CD4-positive, alpha-beta T cell (primary cell): ENCODE measurements around the gene DOP1A. TPM values are rescaled to one million over a fixed set of nuclear protein-coding genes. Genes with fewer than 3 reads are reported as not detected.

Experiments used
- ATAC-seq: fragments of 200-7000 bp; cut with Tn5 transposase; one replicate; pipeline ENCODE4 v1.10.0; 2022; ENCODE audit warnings: mild to moderate bottlenecking; ENCODE audit not compliant: poor library complexity
- CTCF ChIA-PET: fragments of 350-600 bp; sonication (Branson Sonifier 250); formaldehyde crosslinking; loops from one replicate; lab custom pipeline; 2021; ENCODE audit warnings: antibody characterized with exemption, inconsistent platforms; lab: Charles Lee
- POLR2A ChIA-PET: fragments of 350-600 bp; sonication (Branson Sonifier 250); formaldehyde crosslinking; loops from one replicate; lab custom pipeline; 2021; ENCODE audit warnings: antibody characterized with exemption, inconsistent platforms; lab: Charles Lee
- DNase-seq, 14 experiments: peaks; one replicate each; pipeline ENCODE4 v3.0.0-alpha.2; 2013 to 2020; ENCODE audit warnings: mixed read lengths in 2 of 14
- H3K27ac ChIP-seq, 2 donors: one replicate each; pipeline versions ENCODE4 v1.5.1 to v1.7.0; 2013; ENCODE audit warnings: low read length in 2 of 2, low read depth in 1 of 2, mild to moderate bottlenecking in 1 of 2
- H3K27me3 ChIP-seq, 2 experiments: 1 replicate in 1 of 2; 2 replicates in 1 of 2; pipeline versions ENCODE4 v1.6.1 to v1.7.0; 2013; ENCODE audit warnings: low read length in 2 of 2, control low read depth in 1 of 2, mild to moderate bottlenecking in 1 of 2, moderate library complexity in 1 of 2; ENCODE audit not compliant: insufficient read depth in 2 of 2, control insufficient read depth in 1 of 2
- H3K36me3 ChIP-seq: one replicate; pipeline ENCODE4 v1.6.1; 2013; ENCODE audit warnings: low read length, control low read depth; ENCODE audit not compliant: insufficient read depth
- H3K4me1 ChIP-seq: one replicate; pipeline ENCODE4 v1.6.1; 2013; ENCODE audit warnings: low read length, control low read depth; ENCODE audit not compliant: insufficient read depth
- H3K4me3 ChIP-seq: one replicate; pipeline ENCODE4 v1.5.1; 2013; ENCODE audit warnings: mild to moderate bottlenecking, low read length, moderate library complexity
- H3K9me3 ChIP-seq, 2 experiments: 1 replicate in 1 of 2; 2 replicates in 1 of 2; pipeline versions ENCODE4 v1.6.1 to v1.7.0; 2013; ENCODE audit warnings: low read length in 2 of 2, mild to moderate bottlenecking in 2 of 2, control low read depth in 1 of 2, moderate library complexity in 1 of 2; ENCODE audit not compliant: control insufficient read depth in 1 of 2, insufficient read depth in 1 of 2
- H3K27ac Mint-ChIP-seq: one replicate; pipeline ENCODE4 v1.8.0; 2020; ENCODE audit warnings: mixed read lengths
- H3K27me3 Mint-ChIP-seq: one replicate; pipeline ENCODE4 v1.8.0; 2021; ENCODE audit warnings: mixed read lengths
- H3K36me3 Mint-ChIP-seq: one replicate; pipeline ENCODE4 v1.8.0; 2021; ENCODE audit warnings: low read depth, mixed read lengths
- H3K4me1 Mint-ChIP-seq: one replicate; pipeline ENCODE4 v1.8.0; 2021; ENCODE audit warnings: low read depth, mixed read lengths
- H3K4me3 Mint-ChIP-seq: one replicate; pipeline ENCODE4 v1.8.0; 2020; ENCODE audit warnings: mild to moderate bottlenecking, mixed read lengths
- H3K9me3 Mint-ChIP-seq: one replicate; pipeline ENCODE4 v1.8.0; 2020; ENCODE audit warnings: mixed read lengths
- CTCF ChIP-seq: fragments of 200-600 bp; IDR thresholded peaks from one replicate; pipeline ENCODE4 v1.8.0; 2022; ENCODE audit warnings: antibody characterized with exemption, mild to moderate bottlenecking
- intact Hi-C, 2 experiments: fragments of 100-400 bp; cut with DNase I in 1 of 2; cut with micrococcal nuclease in 1 of 2; formaldehyde crosslinking; loops; one replicate each; pipeline versions ENCODE4 v1.15.1 to v1.9.0; 2023 to 2025; cut with DNase I, micrococcal nuclease
- total RNA-seq, 174 experiments: library from RNA in 2 of 174; stranded (reverse) in 2 of 174; gene quantifications; one replicate each; pipeline ENCODE4 v1.2.3 and lab custom pipeline; 2021 to 2026

The DOP1A gene
- total RNA-seq, 2 experiments from 2014 or later: 15.6 to 15.8 TPM

- CTCF ChIA-PET: interaction anchor here (1.2 kb wide), 1 partner anchor 54 kb away, joined by 3 read pairs; no protein-coding TSS in a partner anchor
- no peak overlapping the region for H3K27ac Mint-ChIP-seq
- TF ChIP-seq CTCF: no peak
These were observed 40.9 kb downstream of the DOP1A start for GRCh38 chr6:83108378-83108777.

GRCh38 chr6:83113258-83113657 is 45.8 kb downstream of the DOP1A start:
- CTCF ChIA-PET: interaction anchor here (2.3 kb wide), 1 partner anchor 46 kb away, joined by 6 read pairs; the partner anchor contains the start of gene DOP1A
- H3K36me3 Mint-ChIP-seq: peaks cover 63% of the 10 kb centered on the region

More at GRCh38 chr6:83108378-83108777, 40.9 kb downstream of the DOP1A start:
- no peak overlapping the region for H3K27ac ChIP-seq
- no peaks in the 10 kb centered on the region for H3K27me3 Mint-ChIP-seq
- intact Hi-C loops: no loop called here
- H3K4me1 ChIP-seq: no peaks in the 10 kb centered on the region
- peaks cover 36% of the 10 kb centered on the region for H3K36me3 ChIP-seq
- POLR2A ChIA-PET: no interaction called here
- H3K4me3 ChIP-seq: no peak overlapping the region
- ATAC-seq: no peak
- H3K9me3 Mint-ChIP-seq: peaks cover 2% of the 10 kb centered on the region
- H3K9me3 ChIP-seq: no peaks in the 10 kb centered on the region
- peaks cover 83% of the 10 kb centered on the region for H3K36me3 Mint-ChIP-seq
- no peak for DNase-seq
- H3K27me3 ChIP-seq: no peaks in the 10 kb centered on the region
- H3K4me3 Mint-ChIP-seq: no peak overlapping the region
- no peaks in the 10 kb centered on the region for H3K4me1 Mint-ChIP-seq

GRCh38 chr6:83114164-83114563 is 46.7 kb downstream of the DOP1A start:
- CTCF ChIA-PET: no interaction called here
- intact Hi-C loops: no loop called here
- no peak overlapping the region for H3K27ac Mint-ChIP-seq
- no peaks in the 10 kb centered on the region for H3K9me3 ChIP-seq
- peaks cover 32% of the 10 kb centered on the region for H3K36me3 ChIP-seq
- DNase-seq: no peak
- TF ChIP-seq CTCF: no peak
- no peaks in the 10 kb centered on the region for H3K27me3 Mint-ChIP-seq
- H3K27ac ChIP-seq: no peak overlapping the region
- peaks cover 60% of the 10 kb centered on the region for H3K36me3 Mint-ChIP-seq
- H3K9me3 Mint-ChIP-seq: no peaks in the 10 kb centered on the region
- H3K27me3 ChIP-seq: no peaks in the 10 kb centered on the region
- H3K4me1 ChIP-seq: no peaks in the 10 kb centered on the region
- no peak overlapping the region for H3K4me3 ChIP-seq
- H3K4me1 Mint-ChIP-seq: no peaks in the 10 kb centered on the region
- no peak overlapping the region for H3K4me3 Mint-ChIP-seq
- POLR2A ChIA-PET: no interaction called here
- no peak for ATAC-seq

More at GRCh38 chr6:83113258-83113657, 45.8 kb downstream of the DOP1A start:
- no peaks in the 10 kb centered on the region for H3K9me3 ChIP-seq
- H3K4me3 ChIP-seq: no peak overlapping the region
- H3K9me3 Mint-ChIP-seq: no peaks in the 10 kb centered on the region
- no peaks in the 10 kb centered on the region for H3K27me3 ChIP-seq
- no peak for DNase-seq
- intact Hi-C loops: no loop called here
- H3K27me3 Mint-ChIP-seq: no peaks in the 10 kb centered on the region
- no peak overlapping the region for H3K27ac ChIP-seq
- H3K4me1 Mint-ChIP-seq: no peaks in the 10 kb centered on the region
- peaks cover 32% of the 10 kb centered on the region for H3K36me3 ChIP-seq
- POLR2A ChIA-PET: no interaction called here
- no peaks in the 10 kb centered on the region for H3K4me1 ChIP-seq
- H3K27ac Mint-ChIP-seq: no peak overlapping the region
- TF ChIP-seq CTCF: no peak
- ATAC-seq: no peak
- H3K4me3 Mint-ChIP-seq: no peak overlapping the region
